Transverse colon (tissue), 4 donors: ENCODE data around the gene ENDOD1. TPM values are rescaled to one million over a fixed set of nuclear protein-coding genes. Genes with fewer than 3 reads are reported as not detected.

Experiments used
- DNase-seq: peaks from one replicate; pipeline ENCODE4 v3.0.0-alpha.2; 2019
- H3K27ac ChIP-seq, 4 donors: fragments of 200-600 bp; sonication (generic); 2 replicates each; pipeline ENCODE4 v1.5.1; 2016 to 2018; ENCODE audit warnings: inconsistent platforms in 4 of 4
- H3K27me3 ChIP-seq: fragments of 200-600 bp; sonication (generic); 2 replicates; pipeline ENCODE4 v1.5.1; 2017; ENCODE audit warnings: inconsistent platforms
- H3K36me3 ChIP-seq, 4 donors: fragments of 200-600 bp; sonication (generic); 2 replicates each; pipeline ENCODE4 v1.5.1; 2017 to 2019; ENCODE audit warnings: inconsistent platforms in 4 of 4
- H3K4me1 ChIP-seq, 4 donors: fragments of 200-600 bp; sonication (generic); 2 replicates each; pipeline ENCODE4 v1.5.1; 2017 to 2020; ENCODE audit warnings: inconsistent platforms in 4 of 4
- H3K4me3 ChIP-seq, 4 donors: fragments of 200-600 bp; sonication (generic); 1 replicate in 1 of 4; 2 replicates in 3 of 4; pipeline versions ENCODE4 v1.5.1 to v1.6.1; 2017 to 2019; ENCODE audit warnings: inconsistent platforms in 4 of 4
- H3K9me3 ChIP-seq, 2 donors: fragments of 200-600 bp; sonication (generic); 2 replicates each; pipeline ENCODE4 v1.5.1; 2017 to 2019; ENCODE audit warnings: inconsistent platforms in 2 of 2
- CTCF ChIP-seq, 5 experiments: fragments of 200-600 bp in 3 of 5; fragments of 450-650 bp in 2 of 5; sonication (generic) in 3 of 5; IDR thresholded peaks; 1 replicate in 2 of 5; 2 replicates in 3 of 5; pipeline ENCODE4 v1.5.1; 2016 to 2017; ENCODE audit warnings: antibody characterized with exemption in 5 of 5, inconsistent platforms in 3 of 5, mild to moderate bottlenecking in 2 of 5, moderate library complexity in 1 of 5
- EP300 ChIP-seq: sonication (generic); formaldehyde crosslinking; IDR thresholded peaks from one replicate; pipeline ENCODE4 v1.6.1; 2017; ENCODE audit warnings: antibody characterized with exemption, low read depth
- POLR2A ChIP-seq: fragments of 450-650 bp; IDR thresholded peaks from one replicate; pipeline ENCODE4 v1.6.1; 2016; ENCODE audit warnings: antibody characterized with exemption, mild to moderate bottlenecking, moderate library complexity
- POLR2AphosphoS5 ChIP-seq, 3 donors: sonication (generic); formaldehyde crosslinking; IDR thresholded peaks; one replicate each; pipeline ENCODE4 v1.6.1; 2016; ENCODE audit warnings: antibody characterized with exemption in 3 of 3
- whole genome bisulfite sequencing, 2 donors: methylation state at CpG; one replicate each; pipeline ENCODE4 v1.1.5; 2018; ENCODE audit warnings: low coverage in 1 of 2; 5-methylcytosine and 5-hydroxymethylcytosine counted together
- in situ Hi-C, 4 donors: fragments of 200-750 bp; cut with MboI; loops; one replicate each; pipeline versions ENCODE4 v1.15.0 to v1.15.1; 2017; ENCODE audit warnings: low sequenced_read_pairs in 3 of 4, low pct_ligation_motif_present in 1 of 4, low pct_unique_long_range_greater_than_20kb in 1 of 4
- intact Hi-C: fragments of 100-400 bp; cut with DNase I; formaldehyde crosslinking; loops from one replicate; pipeline ENCODE4 v1.15.1; 2023; ENCODE audit warnings: low total_unique reads
- total RNA-seq, 4 donors: library from RNA; depleted of rRNA; stranded (reverse); fragments of >200 nt; gene quantifications; one replicate each; pipeline ENCODE4 v1.1.0, GENCODE V29; 2016

ENDOD1 gene
- total RNA-seq, 4 donors from 2014 or later: 36.4 to 86.2 (median 73.2) TPM

GRCh38 chr11:95076981-95077380, 12.7 kb upstream of the ENDOD1 start:
- H3K9me3 ChIP-seq: no peaks in the 10 kb centered on the region
- no peak for DNase-seq
- TF ChIP-seq CTCF (IDR thresholded peaks at IDR 0.05): no peak
- no peak for TF ChIP-seq POLR2AphosphoS5 (IDR thresholded peaks at IDR 0.05)
- no peak for TF ChIP-seq EP300
- TF ChIP-seq POLR2A: no peak
- H3K4me1 ChIP-seq: peaks cover 5 to 23% (median 12%) of the 10 kb centered on the region in 4 donors
- in situ Hi-C loops (loop anchor here in 2 of 4 donors (10.0 kb wide), 3 partner anchors 68 to 688 kb away; no protein-coding TSS in a partner anchor), intact Hi-C loops (loop anchor here (5.0 to 10.0 kb wide), 2 partner anchors 688 to 1455 kb away; no protein-coding TSS in a partner anchor)
- no peaks in the 10 kb centered on the region for H3K36me3 ChIP-seq
- H3K4me3 ChIP-seq: no peak overlapping the region
- no peaks in the 10 kb centered on the region for H3K27me3 ChIP-seq
- no peak overlapping the region for H3K27ac ChIP-seq

- no peak overlapping the region for H3K27ac ChIP-seq
- H3K36me3 ChIP-seq: no peaks in the 10 kb centered on the region
- WGBS, 2 donors: 63 to 67% methylated on average over 1 of the region's 1 CpG
- no peak for DNase-seq
- peaks cover 5 to 23% (median 12%) of the 10 kb centered on the region in 4 donors for H3K4me1 ChIP-seq
- in situ Hi-C loops: loop anchor here in 2 of 4 donors (10.0 kb wide), 3 partner anchors 66 to 686 kb away; no protein-coding TSS in a partner anchor
- intact Hi-C loops: loop anchor here (5.0 to 10.0 kb wide), 2 partner anchors 686 to 1454 kb away; no protein-coding TSS in a partner anchor
- TF ChIP-seq POLR2A: no peak
- TF ChIP-seq POLR2AphosphoS5 (IDR thresholded peaks at IDR 0.05): no peak
- TF ChIP-seq EP300: no peak
- TF ChIP-seq CTCF (IDR thresholded peaks at IDR 0.05): no peak
- no peaks in the 10 kb centered on the region for H3K9me3 ChIP-seq
- H3K27me3 ChIP-seq: no peaks in the 10 kb centered on the region
- no peak overlapping the region for H3K4me3 ChIP-seq
Observed at GRCh38 chr11:95078526-95078925, 11.1 kb upstream of the ENDOD1 start.

- peak overlapping the region in 2 of 4 donors; percentile 8 to 13 for H3K27ac ChIP-seq
- DNase-seq: no peak
- H3K36me3 ChIP-seq: no peaks in the 10 kb centered on the region
- TF ChIP-seq POLR2AphosphoS5 (IDR thresholded peaks at IDR 0.05): no peak
- TF ChIP-seq CTCF (IDR thresholded peaks at IDR 0.05): no peak
- TF ChIP-seq POLR2A: no peak
- no peak for TF ChIP-seq EP300
- WGBS, 2 donors: 73 to 100% methylated on average over 1 to 5 of the region's 5 CpGs
- no peak overlapping the region for H3K4me3 ChIP-seq
- H3K27me3 ChIP-seq: no peaks in the 10 kb centered on the region
- no peaks in the 10 kb centered on the region for H3K9me3 ChIP-seq
- in situ Hi-C loops (no loop called here), intact Hi-C loops (no loop called here)
- peaks cover 0 to 10% (median 6%) of the 10 kb centered on the region in 4 donors for H3K4me1 ChIP-seq
Observed at GRCh38 chr11:95081010-95081409, 8.6 kb upstream of the ENDOD1 start.

- intact Hi-C loops (no loop called here), in situ Hi-C loops (no loop called here)
- 72 to 73% methylated on average over 3 to 4 of the region's 4 CpGs for WGBS, 2 donors
- peaks cover 0 to 6% (median 3%) of the 10 kb centered on the region in 4 donors for H3K4me1 ChIP-seq
- no peak overlapping the region for H3K4me3 ChIP-seq
- DNase-seq: no peak
- TF ChIP-seq POLR2AphosphoS5 (IDR thresholded peaks at IDR 0.05) (peak in 1 of 3 donors; percentile 28), EP300 (no peak)
- H3K27me3 ChIP-seq: no peaks in the 10 kb centered on the region
- H3K9me3 ChIP-seq: no peaks in the 10 kb centered on the region
- no peaks in the 10 kb centered on the region for H3K36me3 ChIP-seq
- peak overlapping the region in 1 of 4 donors; percentile 58 for H3K27ac ChIP-seq
Observed at GRCh38 chr11:95081412-95081811, 8.2 kb upstream of the ENDOD1 start.

GRCh38 chr11:95082576-95083001, 7.1 kb upstream of the ENDOD1 start:
- Histone ChIP-seq H3K27me3 (no peaks in the 10 kb centered on the region), H3K9me3 (no peaks in the 10 kb centered on the region), H3K36me3 (no peaks in the 10 kb centered on the region), H3K4me1 (no peaks in the 10 kb centered on the region), H3K27ac (no peak overlapping the region), H3K4me3 (no peak overlapping the region)
- no peak for DNase-seq
- intact Hi-C loops: no loop called here
- no peak for TF ChIP-seq EP300
- WGBS, 2 donors: 78 to 91% methylated on average over 2 of the region's 2 CpGs
- in situ Hi-C loops: no loop called here
